ENCODE results near the gene GGTLC1. TPM values are rescaled to one million over a fixed set of nuclear protein-coding genes. Genes with fewer than 3 reads are reported as not detected.

The GGTLC1 gene
- total and polyA plus RNA-seq, 2 of the 8 experiments (the other 6 are each of a cell fraction or from before 2014, with no cell fraction given) = not detected

DNA sequence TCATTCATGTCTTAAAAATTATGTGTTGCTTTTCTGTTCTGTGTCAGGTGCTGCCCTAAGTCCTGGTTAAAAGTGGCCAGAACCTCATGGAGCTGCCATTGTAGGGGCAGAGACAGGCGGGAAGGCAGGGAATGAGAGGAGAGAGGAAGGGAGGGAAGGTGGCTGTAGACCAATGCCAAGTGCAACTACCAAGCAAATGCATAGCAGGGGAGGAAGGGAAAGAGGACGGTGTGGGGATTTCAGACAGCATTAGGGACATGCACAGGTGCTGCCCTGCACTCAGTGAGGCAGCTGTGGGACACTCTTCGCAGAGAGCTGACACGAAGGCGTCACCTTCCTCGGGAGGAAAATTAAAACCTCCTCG lies 21.0 kb downstream of the GGTLC1 start (continued):
- TF ChIP-seq HDAC2 (IDR thresholded peaks at IDR 0.05; ENCODE audit: borderline replicate concordance in 1 of 2, low read depth in 2 of 2, low read length in 2 of 2) (no peak), ATF2 (IDR thresholded peaks at IDR 0.05; ENCODE audit: low read length) (no peak), TAF7 (optimal IDR thresholded peaks at IDR 0.05; ENCODE audit: borderline replicate concordance, low read depth, low read length) (no peak), CEBPB (IDR thresholded peaks at IDR 0.05; ENCODE audit: low read depth, low read length) (no peak), HDAC6 (IDR thresholded peaks at IDR 0.05; ENCODE audit: low read depth, low read length) (no peak), CBX5 (IDR thresholded peaks at IDR 0.05; ENCODE audit: low read depth, low read length) (no peak)

Data from H1 (cell line).